ENCODE data around the gene ARAP1. TPM values are rescaled to one million over a fixed set of nuclear protein-coding genes. Genes with fewer than 3 reads are reported as not detected.

Gene ARAP1
- total and polyA plus RNA-seq, 2 donors (not counting 3 experiments of a cell fraction or from before 2014, with no cell fraction given), result 36.8 to 66.2 TPM

- POLR2A ChIA-PET, result interaction anchor here (1.0 to 1.2 kb wide), 3 partner anchors 69 to 72 kb away, joined by 3 to 4 read pairs (median 3); no protein-coding TSS in a partner anchor
- H3K9ac ChIP-seq (replicated peaks; ENCODE audit: extremely low read depth, insufficient read depth, low read length), result peak within 1 kb of the TSS; percentile 81
- H2AFZ ChIP-seq (ENCODE audit: low read depth, low read length), result peak within 1 kb of the TSS; percentile 96
- H3K4me2 ChIP-seq (ENCODE audit: insufficient read depth, low read length), result peak within 1 kb of the TSS; percentile 42
- CTCF ChIA-PET, result interaction anchor here (0.7 to 4.2 kb wide), 27 partner anchors 9 to 495 kb away, joined by 3 to 136 read pairs (median 5); partner anchors contain the start of gene ATG16L2
- H3K27me3 ChIP-seq (ENCODE audit: control insufficient read depth in 2 of 2, insufficient read depth in 2 of 2, low read length in 2 of 2), result no peaks in the 10 kb centered on the region
- TF ChIP-seq EZH2 (IDR thresholded peaks at IDR 0.05; ENCODE audit: borderline replicate concordance, low read depth, low read length, severe bottlenecking) (no peak), GATA2 (IDR thresholded peaks at IDR 0.05; ENCODE audit: insufficient read depth, insufficient read length, low read depth, low read length) (no peak), FOS (IDR thresholded peaks at IDR 0.05; ENCODE audit: borderline replicate concordance, insufficient read depth, low read length) (peak; percentile 55), POLR2A (IDR thresholded peaks at IDR 0.05; ENCODE audit: low read depth, low read length) (peak; percentile 75), POLR2AphosphoS5 (IDR thresholded peaks at IDR 0.05; ENCODE audit: insufficient read depth, low read depth, low read length) (peak; percentile 84), MAX (IDR thresholded peaks at IDR 0.05; ENCODE audit: insufficient read depth, insufficient read length) (peak; percentile 86), MYC (IDR thresholded peaks at IDR 0.05; ENCODE audit: low read depth, low read length) (no peak), JUN (IDR thresholded peaks at IDR 0.05; ENCODE audit: borderline replicate concordance, insufficient read depth, insufficient read length, low read depth) (no peak)
- TF ChIP-seq, protein P1, sequence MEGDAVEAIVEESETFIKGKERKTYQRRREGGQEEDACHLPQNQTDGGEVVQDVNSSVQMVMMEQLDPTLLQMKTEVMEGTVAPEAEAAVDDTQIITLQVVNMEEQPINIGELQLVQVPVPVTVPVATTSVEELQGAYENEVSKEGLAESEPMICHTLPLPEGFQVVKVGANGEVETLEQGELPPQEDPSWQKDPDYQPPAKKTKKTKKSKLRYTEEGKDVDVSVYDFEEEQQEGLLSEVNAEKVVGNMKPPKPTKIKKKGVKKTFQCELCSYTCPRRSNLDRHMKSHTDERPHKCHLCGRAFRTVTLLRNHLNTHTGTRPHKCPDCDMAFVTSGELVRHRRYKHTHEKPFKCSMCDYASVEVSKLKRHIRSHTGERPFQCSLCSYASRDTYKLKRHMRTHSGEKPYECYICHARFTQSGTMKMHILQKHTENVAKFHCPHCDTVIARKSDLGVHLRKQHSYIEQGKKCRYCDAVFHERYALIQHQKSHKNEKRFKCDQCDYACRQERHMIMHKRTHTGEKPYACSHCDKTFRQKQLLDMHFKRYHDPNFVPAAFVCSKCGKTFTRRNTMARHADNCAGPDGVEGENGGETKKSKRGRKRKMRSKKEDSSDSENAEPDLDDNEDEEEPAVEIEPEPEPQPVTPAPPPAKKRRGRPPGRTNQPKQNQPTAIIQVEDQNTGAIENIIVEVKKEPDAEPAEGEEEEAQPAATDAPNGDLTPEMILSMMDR (IDR thresholded peaks at IDR 0.05; ENCODE audit: extremely low read depth in 1 of 2, insufficient read depth in 1 of 2, low read depth in 1 of 2, low read length in 2 of 2), result peak; percentile 99
- FAIRE-seq (peak; percentile 99), DNase-seq (ENCODE audit: low read depth, low spot score) (peak; percentile 96)
- no peaks in the 10 kb centered on the region for H3K79me2 ChIP-seq (ENCODE audit: control insufficient read depth, insufficient read depth, low read length)
- peaks cover 3% of the 10 kb centered on the region for H3K4me1 ChIP-seq (ENCODE audit: control insufficient read depth, extremely low read depth, insufficient read depth, low read length)
- H3K27ac ChIP-seq (ENCODE audit: insufficient read depth, low read depth, low read length), result peak within 1 kb of the TSS; percentile 84
- H3K4me3 ChIP-seq (replicated peaks in 1 of 3; ENCODE audit: insufficient read depth in 1 of 3, low read depth in 1 of 3, low read length in 3 of 3), result peak within 1 kb of the TSS; percentile 66 to 85 (median 71)
- no peaks in the 10 kb centered on the region for H3K9me3 ChIP-seq (replicated peaks; ENCODE audit: control insufficient read depth, insufficient read depth, low read length)
- H3K9me1 ChIP-seq (replicated peaks; ENCODE audit: control insufficient read depth, extremely low read depth, insufficient read depth, low read length), result no peaks in the 10 kb centered on the region
- dilution Hi-C loops (cut with MboI; ENCODE audit: extremely low pct_ligation_motif_present, low sequenced_read_pairs) (no loop called here), intact Hi-C loops (cut with micrococcal nuclease) (loop anchor here (1.0 to 5.0 kb wide), 4 partner anchors 21 to 206 kb away; partner anchors contain the start of genes ARAP1 and ATG16L2)
- TSS peak; percentile 85 for BruUV-seq (replicated peaks)
- H4K20me1 ChIP-seq (replicated peaks; ENCODE audit: control insufficient read depth, extremely low read depth, insufficient read depth, low read length), result no peaks in the 10 kb centered on the region
- H3K36me3 ChIP-seq (ENCODE audit: control insufficient read depth in 2 of 2, extremely low read depth in 1 of 2, insufficient read depth in 2 of 2, low read length in 2 of 2), result no peaks in the 10 kb centered on the region
Observed at GRCh38 chr11:72793425-72794367, 41.5 kb upstream of the ARAP1 start, which contains the start of gene STARD10. STARD10 (minus strand) TSS chr11:72794047; CDS start chr11:72781181, 12,866 bp downstream.
